Activated CD4-positive, alpha-beta T cell treated with anti-CD3 and anti-CD28 coated beads, Interleukin-2, amount 50 U/mL, for 24 hours (primary cell): ENCODE results near the gene NFIA.

ENCODE experiments used
- DNase-seq, 2 donors: peaks; one replicate each; pipeline ENCODE4 v3.0.0-alpha.2; 2020; ENCODE audit warnings: low read depth in 1 of 2, low spot score in 1 of 2

Gene NFIA

DNA sequence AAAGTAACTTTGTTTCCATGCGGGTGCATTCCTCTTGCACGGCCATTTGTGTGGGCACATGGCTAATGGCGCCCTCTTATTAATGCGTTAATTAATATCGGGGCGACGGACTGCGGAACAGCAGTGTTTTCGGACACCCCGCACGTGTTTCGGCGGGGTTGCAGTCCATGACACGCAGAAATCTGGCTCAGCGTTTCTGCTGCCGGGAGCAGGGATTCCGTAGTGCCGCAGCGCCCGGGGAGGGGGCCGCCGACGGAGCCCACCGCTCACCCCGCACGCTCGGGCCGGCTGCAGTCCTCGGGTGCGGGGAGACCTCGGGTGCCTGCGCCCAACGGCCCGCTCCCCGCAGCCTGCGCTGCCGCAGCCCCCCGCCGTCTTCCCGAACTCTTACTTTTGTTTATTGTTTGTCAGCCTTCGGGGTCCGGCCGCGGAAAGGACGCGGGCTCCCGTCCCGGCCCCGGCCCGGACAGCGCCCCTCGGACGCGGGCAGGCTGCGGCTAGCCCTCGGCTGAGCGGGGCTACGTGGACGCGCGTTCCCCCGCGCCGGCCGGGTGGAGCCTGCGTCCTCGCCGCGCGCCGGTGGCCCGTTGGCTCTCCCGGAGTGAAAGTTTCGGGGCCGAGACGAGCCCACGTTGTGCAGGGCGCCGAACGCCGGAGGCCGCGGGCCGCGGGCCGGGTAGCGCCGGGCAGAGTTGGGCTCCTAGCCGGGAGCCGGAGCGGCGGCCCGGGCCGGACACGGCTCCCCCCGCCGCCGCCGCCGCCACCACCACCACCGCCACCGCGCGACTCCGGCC, 849 bp downstream of the NFIA start:
- no peak for DNase-seq

DNA sequence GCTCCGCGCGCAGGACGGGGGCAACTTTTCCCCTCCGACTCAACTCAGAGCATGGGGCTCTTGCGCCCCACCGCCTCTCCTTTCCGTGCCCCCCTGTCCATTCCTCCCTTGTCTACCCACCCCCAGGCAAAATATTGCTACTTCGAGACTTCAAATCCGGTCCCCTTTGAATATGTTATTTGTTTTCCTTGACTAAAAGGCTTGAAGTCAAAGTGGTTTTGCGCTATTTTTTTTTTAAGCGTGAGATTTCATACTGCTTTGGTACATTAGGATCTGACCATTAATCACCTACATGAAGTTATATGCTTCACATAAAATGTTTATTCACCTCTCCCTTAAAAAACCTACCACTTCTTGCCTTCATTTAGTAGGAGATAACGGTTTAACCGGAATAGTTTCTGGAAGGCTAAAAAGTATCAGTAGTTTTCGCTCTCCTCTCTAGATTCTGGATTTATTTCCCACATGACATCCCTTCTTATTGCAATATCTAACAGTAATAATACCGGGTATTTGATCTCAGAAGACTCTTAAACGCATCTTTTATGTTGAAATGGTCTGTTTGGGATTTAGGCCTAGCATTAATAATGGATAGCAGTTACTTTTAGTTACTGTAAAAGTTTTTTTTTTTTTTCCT, 1.6 kb downstream of the NFIA start:
- no peak for DNase-seq

DNA sequence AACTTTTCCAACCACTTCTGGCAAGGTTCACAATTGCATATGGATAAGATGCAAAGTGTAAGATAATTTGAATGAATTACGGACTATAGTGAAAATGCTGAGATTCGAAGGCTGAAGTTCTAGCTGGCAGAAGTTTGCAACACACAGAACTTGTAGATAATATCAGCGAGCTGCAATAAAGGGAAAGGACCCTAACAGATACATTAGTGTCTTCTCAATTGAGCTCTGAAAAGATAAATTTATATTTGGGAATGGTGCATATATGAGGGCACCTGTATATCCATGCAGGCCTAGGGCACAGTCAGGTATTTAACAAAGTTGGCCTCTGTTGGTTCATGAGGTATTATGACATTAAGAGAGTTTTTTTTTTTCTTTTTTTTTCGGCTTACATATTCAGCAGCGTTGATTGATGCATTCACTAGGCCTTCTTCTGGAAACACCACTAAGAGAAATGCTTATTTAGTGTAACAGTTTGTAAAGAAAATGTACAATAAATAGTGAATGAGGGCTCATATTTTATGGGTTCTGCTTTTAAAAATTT, 2.2 kb downstream of the NFIA start:
- DNase-seq, result no peak

DNA sequence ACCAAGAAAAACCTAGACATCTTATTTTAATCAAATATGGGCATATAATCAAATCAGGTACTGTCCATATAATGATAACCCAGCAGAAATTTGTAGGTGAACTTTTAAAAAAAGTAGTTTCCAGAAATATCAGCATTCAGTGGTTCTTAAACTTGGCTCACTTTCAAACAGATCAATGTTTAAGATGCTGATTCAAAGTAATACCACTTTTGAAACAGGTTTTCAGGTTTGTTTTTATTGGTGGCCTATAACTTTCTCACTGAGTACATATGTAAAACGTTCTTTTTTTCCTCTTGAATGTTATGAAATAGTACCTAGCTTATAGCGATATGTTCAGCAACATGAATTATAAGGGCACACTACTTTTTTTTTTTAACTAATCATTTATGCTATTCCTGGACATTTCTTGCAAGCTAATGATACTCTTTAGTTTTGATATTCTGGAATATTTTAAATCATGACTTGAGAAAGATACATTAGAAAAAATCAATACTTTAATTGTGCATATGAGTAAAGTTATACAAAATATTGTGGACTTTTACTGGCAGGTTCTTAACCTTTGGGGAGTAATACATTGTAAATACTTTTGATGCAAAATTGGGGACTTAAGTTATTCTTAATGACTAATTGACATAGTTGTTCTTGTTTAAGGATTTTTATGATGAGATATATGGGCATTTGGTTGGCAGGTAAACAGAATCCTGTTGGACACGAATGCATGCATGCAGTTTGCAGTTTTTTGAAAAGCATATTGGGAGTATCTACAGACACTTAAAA, 3.0 kb downstream of the NFIA start:
- no peak for DNase-seq

DNA sequence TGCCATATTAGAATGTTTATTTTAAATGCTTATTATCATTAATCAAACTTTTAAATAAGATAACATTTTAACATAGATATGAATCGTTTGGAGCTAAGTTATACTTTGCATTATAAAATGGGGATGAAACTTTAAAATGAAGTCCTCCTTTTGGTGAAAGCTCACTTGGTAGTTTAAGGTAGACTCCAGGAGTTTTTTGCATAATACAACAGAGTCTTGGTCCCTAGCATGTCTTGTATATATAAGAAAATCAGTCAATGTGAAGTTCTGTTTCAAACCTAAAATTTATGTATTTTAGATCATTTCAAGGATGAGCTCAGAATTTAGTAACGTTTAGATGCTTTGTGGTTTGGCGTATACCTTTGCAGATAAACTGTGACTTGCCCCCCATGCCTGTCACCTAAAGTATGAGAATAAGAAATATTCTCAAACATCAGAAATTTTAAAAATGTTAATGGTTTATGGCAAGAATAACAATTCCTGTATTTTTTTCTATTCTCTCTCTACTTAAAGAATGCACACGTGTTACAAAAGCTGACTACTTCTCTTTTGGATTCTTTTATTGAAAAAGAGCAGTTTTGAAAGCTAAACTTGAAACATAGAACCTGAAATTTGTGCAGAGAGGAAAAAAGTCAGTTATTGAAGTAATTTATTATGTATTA, 3.8 kb downstream of the NFIA start:
- DNase-seq, result no peak

DNA sequence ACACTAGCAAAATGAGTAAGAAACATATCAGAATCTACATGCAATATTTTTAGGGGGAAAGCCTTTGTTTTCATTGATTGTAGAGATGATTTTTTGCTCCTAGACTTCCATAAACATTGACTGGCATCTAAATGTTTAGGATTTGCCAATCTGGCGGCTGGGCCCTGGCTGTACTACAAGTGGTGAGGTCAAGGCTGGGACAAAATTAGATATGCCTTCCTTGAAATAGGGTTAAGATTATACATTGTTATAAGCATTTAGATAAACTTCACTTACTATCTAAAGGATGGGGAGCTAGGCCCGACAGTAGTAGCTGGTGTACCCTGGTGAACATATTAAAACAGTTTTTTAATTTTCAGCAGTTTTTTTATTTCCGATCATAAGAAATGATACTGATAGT, 5.2 kb downstream of the NFIA start:
- no peak for DNase-seq

DNA sequence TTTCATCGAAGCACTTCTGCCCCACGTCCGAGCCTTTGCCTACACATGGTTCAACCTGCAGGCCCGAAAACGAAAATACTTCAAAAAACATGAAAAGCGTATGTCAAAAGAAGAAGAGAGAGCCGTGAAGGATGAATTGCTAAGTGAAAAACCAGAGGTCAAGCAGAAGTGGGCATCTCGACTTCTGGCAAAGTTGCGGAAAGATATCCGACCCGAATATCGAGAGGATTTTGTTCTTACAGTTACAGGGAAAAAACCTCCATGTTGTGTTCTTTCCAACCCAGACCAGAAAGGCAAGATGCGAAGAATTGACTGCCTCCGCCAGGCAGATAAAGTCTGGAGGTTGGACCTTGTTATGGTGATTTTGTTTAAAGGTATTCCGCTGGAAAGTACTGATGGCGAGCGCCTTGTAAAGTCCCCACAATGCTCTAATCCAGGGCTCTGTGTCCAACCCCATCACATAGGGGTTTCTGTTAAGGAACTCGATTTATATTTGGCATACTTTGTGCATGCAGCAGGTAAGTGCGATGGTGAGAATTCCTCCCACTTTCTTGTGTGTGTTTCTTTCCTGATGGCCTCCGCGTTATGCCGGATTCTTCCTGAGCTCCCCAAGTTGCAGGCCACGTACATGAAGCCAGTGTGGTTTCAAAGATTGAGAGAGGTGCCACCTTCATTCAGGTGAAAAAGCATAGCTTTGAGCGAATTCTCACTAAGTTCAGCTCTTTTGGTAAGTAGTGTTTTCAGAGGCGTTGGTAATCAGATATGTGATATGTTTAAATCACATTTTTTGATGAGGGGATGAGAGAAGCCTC, 6.0 kb downstream of the NFIA start:
- DNase-seq, result no peak

DNA sequence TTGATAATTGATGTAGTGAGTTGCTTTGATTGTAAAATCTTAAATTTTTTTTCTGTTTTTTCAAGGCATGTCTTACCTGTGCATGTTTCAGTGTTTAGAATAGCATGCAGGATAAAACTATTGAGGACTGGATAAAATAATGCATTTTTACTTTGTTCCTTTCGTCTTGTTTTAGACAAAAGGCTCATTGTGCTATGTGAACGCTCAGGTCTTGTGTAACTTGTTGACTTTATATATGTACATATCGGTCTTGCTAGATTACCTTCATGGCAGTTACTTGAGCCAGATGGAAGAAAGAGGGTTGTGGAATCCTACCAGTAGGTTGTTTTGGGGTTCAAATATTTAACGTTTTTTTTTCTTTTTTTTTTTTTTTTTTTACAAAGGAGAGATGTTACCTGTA, 7.0 kb downstream of the NFIA start:
- no peak for DNase-seq

DNA sequence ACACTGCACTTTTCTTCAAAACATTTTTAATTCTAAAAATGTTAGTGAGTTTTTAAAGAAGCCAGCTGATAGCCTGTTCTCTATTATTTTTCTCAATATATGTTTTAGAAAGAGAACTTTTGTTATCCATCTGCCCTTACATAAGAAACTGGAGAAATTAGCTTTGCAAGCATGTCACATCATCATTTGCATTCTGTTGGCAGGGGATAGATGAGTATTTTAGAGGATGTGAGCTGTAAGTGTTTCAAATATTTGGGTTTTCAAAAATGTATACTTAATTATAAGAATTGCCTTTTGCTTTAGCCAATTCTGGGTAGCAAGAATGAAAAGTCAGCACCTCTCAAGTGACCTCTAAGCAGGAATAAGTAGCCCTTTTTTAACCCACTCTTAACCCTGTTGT, 7.4 kb downstream of the NFIA start:
- no peak for DNase-seq

DNA sequence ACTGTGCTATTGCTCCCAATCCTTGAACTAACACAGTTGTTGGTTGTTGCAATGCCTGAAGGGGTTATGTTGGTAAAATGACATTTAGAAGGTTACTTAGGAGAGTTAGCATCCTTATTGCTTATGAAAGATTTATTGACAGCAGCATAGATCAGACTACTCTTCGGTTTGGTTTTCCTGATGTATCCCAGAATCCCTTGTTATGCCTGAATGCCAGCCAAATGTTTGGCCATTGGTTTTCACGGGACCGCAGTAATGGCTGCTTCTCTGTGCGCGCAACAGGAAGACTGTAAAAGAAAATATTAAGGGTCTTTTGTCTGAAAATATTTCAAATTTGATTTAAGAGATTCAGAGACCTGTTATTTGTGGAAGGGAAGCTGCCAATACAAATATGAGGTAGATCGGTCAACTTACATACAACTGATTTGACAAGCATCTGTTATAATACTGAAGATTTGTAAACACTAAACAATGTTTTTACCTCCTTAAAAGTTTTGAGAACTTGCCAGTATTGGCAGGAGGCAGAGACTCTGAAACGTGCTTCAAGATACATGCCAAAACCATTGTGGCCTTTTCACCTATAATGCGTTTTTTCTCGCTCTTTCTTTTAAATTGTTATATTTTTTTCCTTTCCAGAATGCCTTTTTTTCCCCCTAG, 8.3 kb downstream of the NFIA start:
- DNase-seq, result no peak

DNA sequence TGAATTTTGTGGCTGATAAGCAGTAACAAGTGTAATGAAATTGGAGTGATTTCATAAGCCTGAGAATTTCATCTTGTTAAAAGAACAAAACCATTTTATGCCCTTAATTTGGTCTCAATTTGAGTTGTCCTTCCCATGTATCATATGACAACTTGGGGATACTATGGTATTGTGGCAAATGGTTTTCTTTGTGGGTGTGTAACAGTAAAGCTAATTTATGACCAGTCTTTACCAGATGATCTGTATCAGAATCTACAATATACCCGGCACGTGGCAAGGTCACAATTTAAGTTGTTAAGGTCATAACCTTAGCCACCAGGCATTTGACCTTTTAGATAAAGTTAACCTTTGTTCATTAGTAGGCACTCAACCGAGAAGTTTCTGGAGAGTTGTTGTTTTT, 9.1 kb downstream of the NFIA start:
- no peak for DNase-seq

DNA sequence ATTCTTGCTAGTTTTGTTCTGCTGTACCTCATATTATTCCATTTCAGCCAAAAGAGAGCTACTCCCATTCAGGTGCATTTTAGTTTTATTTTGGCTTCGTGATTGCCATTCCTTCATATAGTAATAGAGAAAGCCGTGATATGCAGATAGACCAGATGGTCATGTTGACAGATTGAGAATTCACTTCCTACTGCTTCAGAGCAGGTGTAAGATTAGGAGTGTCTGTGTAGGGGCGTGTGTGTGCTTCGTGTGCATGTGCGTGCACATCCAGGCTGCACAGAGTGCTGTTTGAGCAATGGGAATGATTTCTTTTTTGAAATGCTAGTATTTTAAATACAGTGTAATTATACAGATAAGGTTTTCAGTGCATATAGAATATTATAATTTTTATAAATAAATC, 10.3 kb downstream of the NFIA start:
- DNase-seq, result no peak

DNA sequence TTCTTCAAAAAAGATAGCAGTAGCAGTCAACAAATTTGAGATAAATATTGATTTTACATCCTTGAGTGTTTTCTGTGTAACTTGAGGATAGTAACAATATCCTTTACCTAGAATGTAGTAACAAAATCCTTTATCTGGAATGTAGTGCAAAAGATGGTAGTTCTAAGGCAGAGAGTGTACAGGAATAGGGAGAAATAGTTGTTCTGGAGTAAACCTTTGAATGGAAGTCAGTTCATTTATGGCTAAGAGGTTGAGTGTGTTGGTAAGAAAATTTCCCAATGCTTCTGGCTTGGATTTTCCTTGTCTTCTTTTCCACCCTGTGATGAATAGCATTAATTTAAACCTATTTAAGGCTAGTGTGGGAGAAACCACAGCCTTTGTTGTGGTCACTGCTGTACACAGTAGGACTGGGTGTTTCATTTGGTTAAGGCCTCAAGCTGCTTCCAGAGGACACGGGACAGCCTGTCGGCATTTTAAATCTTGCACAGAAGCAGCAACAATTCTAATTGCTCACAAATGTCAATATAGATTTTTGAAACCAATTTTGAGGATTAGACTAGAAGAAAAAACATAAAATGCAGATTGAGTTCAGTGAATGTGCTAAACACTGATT, 11.3 kb downstream of the NFIA start:
- no peak for DNase-seq

DNA sequence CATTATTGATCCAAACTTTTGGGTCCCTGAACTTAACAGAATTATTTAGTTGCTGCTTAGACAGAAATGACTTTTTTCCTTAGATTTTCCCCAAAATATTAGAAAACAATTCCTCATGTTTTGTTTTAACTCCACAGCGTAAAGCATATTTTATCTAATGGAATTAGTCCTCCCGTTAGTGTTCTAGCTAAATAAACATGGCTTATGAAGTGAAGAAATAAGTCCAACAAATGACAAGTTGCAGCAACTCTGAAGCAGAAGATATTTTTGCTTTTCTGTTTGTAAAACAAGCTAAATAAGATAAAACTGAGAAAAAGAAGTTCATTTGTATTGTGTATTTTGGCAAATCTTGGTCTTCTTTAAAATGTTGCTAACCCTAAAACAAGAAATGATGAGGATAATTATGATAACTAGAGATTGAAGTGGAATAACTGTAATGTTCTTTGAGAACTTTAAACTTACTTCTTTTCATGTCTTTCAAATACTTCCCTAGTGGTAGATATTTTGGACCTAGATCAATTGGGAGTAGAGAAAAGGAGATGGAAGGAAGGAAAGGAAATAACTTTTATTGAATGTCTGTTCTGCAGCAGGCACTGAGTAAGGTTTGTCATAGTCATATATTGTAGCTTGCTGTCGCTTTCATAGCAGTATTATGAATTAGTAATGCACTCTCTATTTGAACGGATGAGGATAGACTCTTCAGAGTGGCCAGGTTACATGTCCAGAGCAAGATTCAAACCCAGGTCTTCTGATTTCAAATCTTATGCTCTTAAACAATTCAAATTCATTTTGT, 12.5 kb downstream of the NFIA start:
- no peak for DNase-seq

DNA sequence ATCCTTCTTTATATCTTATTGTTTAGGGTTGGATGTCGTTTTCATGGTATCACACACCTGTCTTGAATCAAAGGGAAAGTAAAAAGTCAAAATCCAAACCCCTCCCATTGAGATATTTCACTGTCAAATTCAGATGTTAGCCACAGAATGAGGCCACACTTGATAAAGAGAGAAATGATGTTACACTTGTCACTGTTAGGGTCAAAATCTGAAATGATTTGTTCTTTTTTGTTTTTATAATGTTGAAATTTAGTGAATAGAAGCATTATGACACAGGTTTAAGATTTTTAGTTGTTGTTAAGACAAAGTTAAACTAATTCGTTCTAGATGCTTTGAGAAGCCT, 13.1 kb downstream of the NFIA start:
- DNase-seq, result no peak

DNA sequence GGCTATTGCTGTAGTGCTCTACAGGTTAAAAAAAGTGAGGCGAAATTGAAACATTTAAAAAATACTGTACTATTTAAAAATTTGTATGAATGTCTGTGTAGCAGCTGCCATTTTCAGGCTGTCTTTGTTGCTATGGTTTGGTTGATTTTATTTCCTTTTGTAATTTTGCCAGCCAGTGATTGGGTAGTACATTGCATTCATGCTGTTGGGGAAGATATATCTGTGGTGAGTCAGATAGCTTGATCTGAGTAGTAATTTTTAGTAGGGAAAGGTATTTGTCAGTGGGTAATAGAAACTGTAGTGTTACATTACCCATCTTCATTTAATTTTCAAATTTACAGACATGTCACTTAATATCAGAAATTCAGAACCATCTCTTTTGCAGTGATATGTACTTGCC, 15.0 kb downstream of the NFIA start:
- no peak for DNase-seq

DNA sequence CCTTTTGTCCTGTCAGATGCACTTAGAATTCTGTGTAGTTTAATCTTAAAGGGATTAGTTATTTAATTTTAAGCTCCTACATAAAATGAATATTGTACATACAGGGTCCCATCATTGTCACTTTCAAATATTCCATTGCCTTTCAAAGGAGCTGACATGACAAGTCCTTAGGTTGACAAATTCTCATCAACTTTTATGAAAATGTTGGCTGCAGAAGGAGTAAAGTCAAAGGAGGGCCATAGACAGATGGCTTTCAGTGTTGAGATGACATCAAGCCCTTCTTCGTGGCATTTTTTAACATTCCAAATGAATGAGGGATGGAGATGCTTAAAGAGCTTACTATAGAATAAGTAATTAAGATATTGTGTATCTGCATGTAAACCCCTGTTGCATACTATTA, 15.4 kb downstream of the NFIA start:
- no peak for DNase-seq

DNA sequence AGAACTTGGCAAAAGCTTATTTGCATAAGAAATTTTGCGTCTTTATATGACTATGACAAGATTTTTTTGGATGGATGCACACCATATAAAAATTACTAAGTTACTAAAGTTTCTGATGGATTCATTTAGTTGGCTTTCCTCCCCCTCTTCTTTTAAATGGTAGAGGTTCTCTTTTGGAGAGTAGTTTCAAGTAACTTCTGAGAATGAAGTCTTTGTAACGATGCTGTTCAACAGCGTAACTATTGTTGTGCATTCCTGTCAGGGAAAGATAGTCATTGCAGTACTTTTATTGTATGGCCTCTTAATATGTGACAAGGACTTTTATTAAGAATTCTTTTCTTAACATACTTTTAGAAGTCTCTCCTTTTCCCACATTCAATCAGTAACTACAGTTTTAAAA, 16.0 kb downstream of the NFIA start:
- no peak for DNase-seq

DNA sequence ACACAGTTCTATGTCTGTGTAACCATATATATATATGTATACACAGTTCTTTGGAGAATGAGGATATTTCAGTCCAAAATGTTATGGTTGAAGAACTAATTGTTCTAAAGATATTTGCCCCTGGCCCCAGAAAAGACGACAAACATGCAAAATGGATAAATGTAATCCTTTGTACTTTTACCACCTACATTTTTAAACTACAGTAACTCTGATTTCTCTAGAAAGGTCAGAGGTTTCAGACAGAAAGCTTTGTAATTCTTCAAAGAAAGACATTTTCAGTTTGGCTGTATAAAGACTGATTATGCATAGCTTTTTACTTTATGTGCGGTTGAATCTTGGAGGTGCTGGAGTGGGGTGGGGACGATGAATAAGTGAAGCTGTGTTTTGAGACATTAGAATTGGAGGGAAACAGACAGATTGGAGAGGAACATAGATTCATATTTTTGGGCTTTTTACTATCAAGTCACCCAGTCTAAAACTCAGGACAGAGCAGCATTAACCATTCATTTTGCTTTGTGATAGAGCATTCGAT, 16.6 kb downstream of the NFIA start:
- no peak for DNase-seq
